ENCODE results near the gene RAB6A.

Gene RAB6A

DNA sequence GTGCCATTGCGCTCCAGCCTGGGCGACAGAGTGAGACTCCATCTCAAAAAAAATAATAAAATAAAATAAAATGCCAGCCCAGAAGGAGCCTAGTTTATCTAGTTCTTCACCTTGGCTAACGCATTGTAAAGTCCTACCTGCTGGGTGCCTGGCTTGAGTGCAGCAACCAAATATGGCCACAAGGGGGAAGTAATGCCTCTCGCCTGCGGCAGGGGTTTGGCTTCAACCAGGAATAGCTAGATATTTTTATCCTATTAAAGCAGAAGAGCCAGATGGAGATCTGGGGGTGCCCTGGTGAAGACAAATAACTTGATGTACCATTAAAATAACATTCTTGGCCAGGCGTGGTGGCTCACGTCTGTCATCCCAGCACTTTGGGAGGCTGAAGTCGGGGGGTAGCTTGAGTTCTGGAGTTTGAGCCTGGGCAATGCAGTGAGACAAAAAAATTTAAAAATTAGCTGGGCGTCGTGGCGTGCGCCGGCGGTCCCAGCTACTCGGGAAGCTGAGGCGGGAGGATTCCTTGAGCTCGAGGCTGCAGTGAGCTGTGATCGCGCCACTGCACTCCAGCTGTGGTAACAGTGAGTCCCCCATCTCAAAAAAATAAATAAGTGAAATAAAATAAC, 135.1 kb downstream of the RAB6A start:
- peak; percentile 44 for DNase-seq (ENCODE audit: low read depth, low spot score)
